ENCODE data around the gene BRIP1.
"Not testable (repeated sequence)": the region's sequence is repeated elsewhere in the genome, so short reads cannot be mapped to it uniquely, and the experiment has no call there.

BRIP1 gene

GRCh38 chr17:61727798-61728197, 135.5 kb downstream of the BRIP1 start:
- DNase-seq (ENCODE audit: low read depth): not testable (repeated sequence)

- no peak for DNase-seq (ENCODE audit: low read depth)
These were observed 136.4 kb downstream of the BRIP1 start for GRCh38 chr17:61726977-61727376.

DNA sequence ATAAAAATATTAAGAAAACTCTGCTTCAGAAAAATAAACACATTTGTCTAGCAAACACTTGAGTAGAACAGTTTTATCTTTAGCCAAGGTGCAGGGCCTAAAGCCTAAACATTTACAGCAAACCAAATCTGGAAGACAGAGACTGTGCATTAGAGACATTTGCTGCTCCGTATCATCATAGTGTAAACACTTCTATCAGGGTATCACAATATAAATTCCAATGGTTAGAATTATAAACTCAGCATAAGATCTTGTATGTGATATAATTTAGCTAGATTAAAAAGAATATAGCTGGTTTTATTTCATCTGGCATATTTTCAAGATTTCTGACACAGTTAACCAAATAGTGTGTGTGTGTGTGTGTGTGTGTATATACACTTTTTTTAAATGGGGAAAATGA, 138.6 kb downstream of the BRIP1 start:
- DNase-seq (ENCODE audit: low read depth): no peak

GRCh38 chr17:61723914-61724313, 139.4 kb downstream of the BRIP1 start:
- no peak for DNase-seq (ENCODE audit: low read depth)

- DNase-seq (ENCODE audit: low read depth): no peak
These were observed 140.1 kb downstream of the BRIP1 start for GRCh38 chr17:61723183-61723582.

GRCh38 chr17:61722398-61722797, 140.9 kb downstream of the BRIP1 start:
- DNase-seq (ENCODE audit: low read depth): no peak

- no peak for DNase-seq (ENCODE audit: low read depth)
These were observed 143.1 kb downstream of the BRIP1 start for GRCh38 chr17:61720016-61720795.

DNA sequence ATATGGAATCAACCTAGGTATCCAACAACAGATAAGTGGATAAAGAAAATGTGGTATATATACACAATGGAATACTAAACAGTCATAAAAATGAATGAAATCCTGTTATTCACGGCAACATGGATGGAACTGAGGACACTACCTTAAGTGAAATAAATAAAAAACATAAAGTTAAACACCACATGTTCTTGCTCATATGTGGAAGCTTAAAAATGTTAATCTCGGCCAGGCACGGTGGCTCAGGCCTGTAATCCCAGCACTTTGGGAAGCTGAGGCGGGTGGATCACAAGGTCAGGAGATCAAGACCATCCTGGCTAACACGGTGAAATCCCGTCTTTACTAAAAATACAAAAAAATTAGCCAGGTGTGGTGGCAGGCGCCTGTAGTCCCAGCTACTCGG, 144.1 kb downstream of the BRIP1 start:
- not testable (repeated sequence) for DNase-seq (ENCODE audit: low read depth)

DNA sequence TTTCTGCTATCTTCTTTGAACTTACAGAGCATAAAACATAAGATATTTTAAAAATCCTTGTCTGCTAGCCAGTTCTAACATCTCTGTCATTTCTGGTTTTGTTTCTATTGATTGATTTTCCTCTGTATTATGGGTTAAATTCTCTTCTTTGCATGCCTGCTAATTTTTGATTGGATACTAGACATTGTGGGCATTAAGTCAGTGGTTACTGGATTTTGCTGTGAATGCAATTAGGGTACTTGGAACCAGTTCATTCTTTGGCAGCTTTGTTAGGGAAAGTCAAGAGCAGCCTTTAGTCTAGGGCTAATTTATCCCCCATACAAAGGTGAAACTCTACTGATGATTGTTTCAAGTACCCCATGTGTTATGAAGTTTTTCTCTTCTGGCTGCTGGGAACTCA, 145.3 kb downstream of the BRIP1 start:
- DNase-seq (ENCODE audit: low read depth): no peak

DNA sequence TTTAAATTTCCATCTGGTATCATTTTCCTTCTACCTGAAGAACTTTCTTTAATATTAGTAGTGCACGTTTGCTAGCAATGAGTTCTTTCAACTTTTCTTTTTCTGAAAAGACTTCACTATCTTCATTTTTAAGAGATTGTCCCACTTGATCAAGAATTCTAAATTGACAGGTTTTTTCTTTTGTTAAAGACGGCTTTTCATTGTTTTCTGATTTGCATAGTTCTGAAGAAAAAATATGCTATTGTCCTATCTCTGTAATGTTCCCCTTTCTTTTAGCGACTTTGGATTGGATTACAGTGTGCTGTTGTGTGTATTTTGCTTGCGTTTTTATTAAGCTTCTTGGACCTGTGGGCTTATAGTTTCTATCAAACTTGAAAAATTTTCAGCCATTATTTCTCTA, 146.0 kb downstream of the BRIP1 start:
- DNase-seq (ENCODE audit: low read depth): no peak

DNA sequence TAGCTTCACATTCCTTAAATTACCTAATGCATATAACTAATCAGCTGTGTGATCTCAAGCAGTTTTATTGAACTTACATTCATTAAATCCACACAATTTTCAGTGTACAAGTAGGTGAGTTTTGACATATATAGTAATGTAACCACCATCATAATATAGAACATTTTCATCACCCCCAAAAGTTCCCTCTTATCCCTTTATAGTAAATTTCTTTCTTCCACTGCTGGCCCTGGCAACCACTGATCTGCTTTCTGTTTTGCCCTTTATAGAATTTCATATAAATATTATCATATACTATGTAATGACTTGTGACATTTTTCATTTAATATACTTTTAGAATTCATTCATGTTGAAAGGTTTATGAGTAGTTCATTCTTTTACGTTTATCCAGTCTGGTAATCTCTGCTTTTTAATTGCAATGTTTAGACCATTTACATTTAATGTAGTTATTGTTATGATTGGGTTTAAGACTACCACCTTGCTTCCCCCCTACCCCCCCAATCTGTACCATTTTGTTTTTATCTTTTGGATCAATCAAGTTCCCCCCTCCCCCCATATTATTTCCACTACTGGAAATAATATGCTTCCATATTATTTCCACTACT, 147.0 kb downstream of the BRIP1 start:
- DNase-seq (ENCODE audit: low read depth): no peak

- no peak for DNase-seq (ENCODE audit: low read depth)
These were observed 148.0 kb downstream of the BRIP1 start for GRCh38 chr17:61715348-61715747.

GRCh38 chr17:61714300-61714699, 149.0 kb downstream of the BRIP1 start:
- no peak for DNase-seq (ENCODE audit: low read depth)

- DNase-seq (ENCODE audit: low read depth): no peak
These were observed 150.3 kb downstream of the BRIP1 start for GRCh38 chr17:61713035-61713434.

- no peak for DNase-seq (ENCODE audit: low read depth)
These were observed 152.8 kb downstream of the BRIP1 start for GRCh38 chr17:61710546-61710945.

- no peak for DNase-seq (ENCODE audit: low read depth)
These were observed 153.8 kb downstream of the BRIP1 start for GRCh38 chr17:61709567-61709966.

GRCh38 chr17:61704935-61705449, 158.3 kb downstream of the BRIP1 start:
- DNase-seq (ENCODE audit: low read depth): no peak

DNA sequence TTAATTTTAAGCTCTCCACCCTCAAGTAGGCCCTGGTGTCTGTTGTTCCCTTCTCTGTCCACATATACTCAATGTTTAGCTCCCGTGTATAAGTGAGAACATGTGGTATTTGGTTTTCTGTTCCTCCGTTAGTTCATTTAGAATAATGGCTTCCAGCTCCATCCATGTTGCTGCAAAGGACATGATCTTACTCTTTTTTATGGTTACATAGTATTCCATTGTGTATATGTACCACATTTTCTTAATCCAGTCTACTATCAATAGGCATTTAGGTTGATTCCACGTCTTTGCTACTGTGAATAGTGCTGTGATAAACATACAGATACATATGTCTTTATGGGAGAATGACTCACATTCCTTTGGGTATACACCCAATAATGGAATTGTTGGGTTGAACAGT, 160.9 kb downstream of the BRIP1 start:
- no peak for DNase-seq (ENCODE audit: low read depth)

DNA sequence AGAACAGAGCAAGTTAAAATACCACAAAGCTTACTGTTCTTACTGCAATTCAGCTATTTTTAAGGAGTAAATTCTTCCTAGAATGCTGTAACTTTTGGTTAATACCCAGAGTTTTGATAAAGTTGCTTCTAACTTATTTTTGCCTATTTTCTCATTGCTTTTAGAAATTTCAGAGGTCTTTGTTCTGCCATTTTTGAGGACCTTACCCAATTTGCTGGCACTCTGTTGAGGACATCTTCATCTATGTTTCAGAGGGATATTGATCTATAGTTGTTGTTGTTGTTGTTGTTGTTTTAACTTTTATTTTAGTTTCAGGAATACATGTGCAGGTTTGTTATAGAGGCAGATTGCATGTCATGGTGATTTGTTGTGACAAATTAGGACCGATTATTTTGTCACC, 161.3 kb downstream of the BRIP1 start:
- DNase-seq (ENCODE audit: low read depth): no peak

GRCh38 chr17:61701334-61701733, 162.0 kb downstream of the BRIP1 start:
- DNase-seq (ENCODE audit: low read depth): no peak

- DNase-seq (ENCODE audit: low read depth): no peak
These were observed 163.1 kb downstream of the BRIP1 start for GRCh38 chr17:61700252-61700651.

DNA sequence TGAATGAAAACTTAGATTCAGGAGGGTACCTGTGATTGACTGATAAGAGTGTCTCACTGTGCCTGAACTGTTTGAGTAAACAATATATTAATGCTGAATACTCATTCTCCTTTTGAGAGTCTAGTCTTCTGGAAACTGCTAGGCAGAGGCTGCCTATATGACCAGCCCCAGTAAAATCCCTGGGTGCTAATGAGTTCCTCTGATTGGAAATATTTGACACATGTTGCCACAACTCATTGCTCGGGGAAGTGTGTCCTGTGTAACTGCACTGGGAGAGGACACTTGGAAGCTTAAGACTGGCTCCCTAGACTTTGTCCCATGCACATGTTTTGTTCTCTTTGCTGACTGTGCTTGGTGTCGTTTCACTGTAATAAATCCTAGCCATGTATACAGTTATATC, 163.6 kb downstream of the BRIP1 start:
- DNase-seq (ENCODE audit: low read depth): no peak

- DNase-seq (ENCODE audit: low read depth): no peak
These were observed 164.3 kb downstream of the BRIP1 start for GRCh38 chr17:61699032-61699431.

GRCh38 chr17:61698244-61698643, 165.1 kb downstream of the BRIP1 start:
- DNase-seq (ENCODE audit: low read depth): no peak
